ENCODE results near the gene YKT6. TPM values are rescaled to one million over a fixed set of nuclear protein-coding genes. Genes with fewer than 3 reads are reported as not detected.
"Not testable (repeated sequence)": the region's sequence is repeated elsewhere in the genome, so short reads cannot be mapped to it uniquely, and the experiment has no call there.

The YKT6 gene
- polyA plus RNA-seq, 1 donor, result 65.6 TPM

GRCh38 chr7:44171901-44172300, 28.9 kb upstream of the YKT6 start:
- H3K36me3 ChIP-seq (ENCODE audit: control insufficient read depth, insufficient read depth, low read length), result not testable (repeated sequence)
- WGBS (ENCODE audit: insufficient coverage, low lambda C conversion rate), result 100% methylated on average over 1 of the region's 9 CpGs
- peaks cover 16% of the 10 kb centered on the region for H3K27me3 ChIP-seq (ENCODE audit: control insufficient read depth, insufficient read depth, low read length)

GRCh38 chr7:44172352-44172751, 28.4 kb upstream of the YKT6 start:
- Histone ChIP-seq H3K9me3 (ENCODE audit: control insufficient read depth, low read depth, low read length) (no peaks in the 10 kb centered on the region), H3K4me3 (ENCODE audit: low read length) (no peak overlapping the region), H3K27ac (ENCODE audit: low read length) (no peak overlapping the region), H3K27me3 (ENCODE audit: control insufficient read depth, insufficient read depth, low read length) (peaks cover 18% of the 10 kb centered on the region), H3K4me1 (ENCODE audit: control insufficient read depth, insufficient read depth, low read length) (no peaks in the 10 kb centered on the region), H3K36me3 (ENCODE audit: control insufficient read depth, insufficient read depth, low read length) (no peaks in the 10 kb centered on the region)
- no peak for DNase-seq

More at GRCh38 chr7:44171901-44172300, 28.9 kb upstream of the YKT6 start:
- DNase-seq; H3K9me3 ChIP-seq (ENCODE audit: control insufficient read depth, low read depth, low read length); H3K4me3 ChIP-seq (ENCODE audit: low read length); H3K27ac ChIP-seq (ENCODE audit: low read length); H3K4me1 ChIP-seq (ENCODE audit: control insufficient read depth, insufficient read depth, low read length): not testable (repeated sequence)

GRCh38 chr7:44172803-44173424, 27.9 kb upstream of the YKT6 start:
- no peak for DNase-seq
- no peaks in the 10 kb centered on the region for H3K9me3 ChIP-seq (ENCODE audit: control insufficient read depth, low read depth, low read length)
- no peaks in the 10 kb centered on the region for H3K36me3 ChIP-seq (ENCODE audit: control insufficient read depth, insufficient read depth, low read length)
- H3K27ac ChIP-seq (ENCODE audit: low read length), result no peak overlapping the region
- H3K4me3 ChIP-seq (ENCODE audit: low read length), result no peak overlapping the region
- H3K4me1 ChIP-seq (ENCODE audit: control insufficient read depth, insufficient read depth, low read length), result no peaks in the 10 kb centered on the region
- peaks cover 18% of the 10 kb centered on the region for H3K27me3 ChIP-seq (ENCODE audit: control insufficient read depth, insufficient read depth, low read length)
- WGBS (ENCODE audit: insufficient coverage, low lambda C conversion rate), result no CpG with 5 or more reads among the region's 6 CpGs

- H3K4me3 ChIP-seq (ENCODE audit: low read length), result no peak overlapping the region
- no peak for DNase-seq
- H3K4me1 ChIP-seq (ENCODE audit: control insufficient read depth, insufficient read depth, low read length), result no peaks in the 10 kb centered on the region
- WGBS (ENCODE audit: insufficient coverage, low lambda C conversion rate), result no CpG with 5 or more reads among the region's 3 CpGs
- peaks cover 18% of the 10 kb centered on the region for H3K27me3 ChIP-seq (ENCODE audit: control insufficient read depth, insufficient read depth, low read length)
- H3K36me3 ChIP-seq (ENCODE audit: control insufficient read depth, insufficient read depth, low read length), result no peaks in the 10 kb centered on the region
- H3K27ac ChIP-seq (ENCODE audit: low read length), result no peak overlapping the region
- no peaks in the 10 kb centered on the region for H3K9me3 ChIP-seq (ENCODE audit: control insufficient read depth, low read depth, low read length)
Measured at GRCh38 chr7:44173911-44174693, 26.7 kb upstream of the YKT6 start.

GRCh38 chr7:44174694-44174948, 26.2 kb upstream of the YKT6 start:
- H3K27me3 ChIP-seq (ENCODE audit: control insufficient read depth, insufficient read depth, low read length), result peaks cover 18% of the 10 kb centered on the region
- H3K27ac ChIP-seq (ENCODE audit: low read length); H3K36me3 ChIP-seq (ENCODE audit: control insufficient read depth, insufficient read depth, low read length); H3K4me1 ChIP-seq (ENCODE audit: control insufficient read depth, insufficient read depth, low read length); H3K4me3 ChIP-seq (ENCODE audit: low read length); DNase-seq; H3K9me3 ChIP-seq (ENCODE audit: control insufficient read depth, low read depth, low read length): not testable (repeated sequence)
- WGBS (ENCODE audit: insufficient coverage, low lambda C conversion rate), result no CpG with 5 or more reads among the region's 1 CpG

GRCh38 chr7:44175730-44176129, 25.0 kb upstream of the YKT6 start:
- Histone ChIP-seq H3K27me3 (ENCODE audit: control insufficient read depth, insufficient read depth, low read length) (peaks cover 18% of the 10 kb centered on the region), H3K4me1 (ENCODE audit: control insufficient read depth, insufficient read depth, low read length) (no peaks in the 10 kb centered on the region), H3K9me3 (ENCODE audit: control insufficient read depth, low read depth, low read length) (no peaks in the 10 kb centered on the region), H3K4me3 (ENCODE audit: low read length) (no peak overlapping the region), H3K36me3 (ENCODE audit: control insufficient read depth, insufficient read depth, low read length) (no peaks in the 10 kb centered on the region), H3K27ac (ENCODE audit: low read length) (no peak overlapping the region)
- DNase-seq, result no peak
- WGBS (ENCODE audit: insufficient coverage, low lambda C conversion rate), result no CpG with 5 or more reads among the region's 3 CpGs

- Histone ChIP-seq H3K9me3 (ENCODE audit: control insufficient read depth, low read depth, low read length) (no peaks in the 10 kb centered on the region), H3K27me3 (ENCODE audit: control insufficient read depth, insufficient read depth, low read length) (peaks cover 20% of the 10 kb centered on the region), H3K36me3 (ENCODE audit: control insufficient read depth, insufficient read depth, low read length) (no peaks in the 10 kb centered on the region), H3K4me1 (ENCODE audit: control insufficient read depth, insufficient read depth, low read length) (no peaks in the 10 kb centered on the region), H3K4me3 (ENCODE audit: low read length) (no peak overlapping the region), H3K27ac (ENCODE audit: low read length) (no peak overlapping the region)
- no peak for DNase-seq
- no CpG with 5 or more reads among the region's 7 CpGs for WGBS (ENCODE audit: insufficient coverage, low lambda C conversion rate)
Measured at GRCh38 chr7:44176486-44176885, 24.3 kb upstream of the YKT6 start.

- H3K9me3 ChIP-seq (ENCODE audit: control insufficient read depth, low read depth, low read length), result no peaks in the 10 kb centered on the region
- no peak overlapping the region for H3K27ac ChIP-seq (ENCODE audit: low read length)
- DNase-seq, result no peak
- WGBS (ENCODE audit: insufficient coverage, low lambda C conversion rate), result no CpG with 5 or more reads among the region's 4 CpGs
- H3K4me3 ChIP-seq (ENCODE audit: low read length), result no peak overlapping the region
- H3K27me3 ChIP-seq (ENCODE audit: control insufficient read depth, insufficient read depth, low read length), result peaks cover 20% of the 10 kb centered on the region
- H3K36me3 ChIP-seq (ENCODE audit: control insufficient read depth, insufficient read depth, low read length), result no peaks in the 10 kb centered on the region
- no peaks in the 10 kb centered on the region for H3K4me1 ChIP-seq (ENCODE audit: control insufficient read depth, insufficient read depth, low read length)
Measured at GRCh38 chr7:44177570-44178131, 23.1 kb upstream of the YKT6 start.

- Histone ChIP-seq H3K27ac (ENCODE audit: low read length) (no peak overlapping the region), H3K27me3 (ENCODE audit: control insufficient read depth, insufficient read depth, low read length) (peaks cover 14% of the 10 kb centered on the region)
Measured at GRCh38 chr7:44180631-44181030, 20.1 kb upstream of the YKT6 start.

GRCh38 chr7:44182827-44183226, 18.0 kb upstream of the YKT6 start:
- H3K4me1 ChIP-seq (ENCODE audit: control insufficient read depth, insufficient read depth, low read length), result no peaks in the 10 kb centered on the region
- H3K4me3 ChIP-seq (ENCODE audit: low read length), result no peak overlapping the region
- no peaks in the 10 kb centered on the region for H3K36me3 ChIP-seq (ENCODE audit: control insufficient read depth, insufficient read depth, low read length)
- peaks cover 2% of the 10 kb centered on the region for H3K27me3 ChIP-seq (ENCODE audit: control insufficient read depth, insufficient read depth, low read length)
- DNase-seq, result no peak
- H3K9me3 ChIP-seq (ENCODE audit: control insufficient read depth, low read depth, low read length), result no peaks in the 10 kb centered on the region
- H3K27ac ChIP-seq (ENCODE audit: low read length), result no peak overlapping the region
- no CpG with 5 or more reads among the region's 5 CpGs for WGBS (ENCODE audit: insufficient coverage, low lambda C conversion rate)

More at GRCh38 chr7:44180631-44181030, 20.1 kb upstream of the YKT6 start:
- Histone ChIP-seq H3K4me3 (ENCODE audit: low read length) (no peak overlapping the region), H3K4me1 (ENCODE audit: control insufficient read depth, insufficient read depth, low read length) (no peaks in the 10 kb centered on the region), H3K36me3 (ENCODE audit: control insufficient read depth, insufficient read depth, low read length) (no peaks in the 10 kb centered on the region), H3K9me3 (ENCODE audit: control insufficient read depth, low read depth, low read length) (no peaks in the 10 kb centered on the region)
- WGBS (ENCODE audit: insufficient coverage, low lambda C conversion rate), result no CpG with 5 or more reads among the region's 3 CpGs
- no peak for DNase-seq

- Histone ChIP-seq H3K27ac (ENCODE audit: low read length) (no peak overlapping the region), H3K4me1 (ENCODE audit: control insufficient read depth, insufficient read depth, low read length) (no peaks in the 10 kb centered on the region), H3K36me3 (ENCODE audit: control insufficient read depth, insufficient read depth, low read length) (no peaks in the 10 kb centered on the region), H3K27me3 (ENCODE audit: control insufficient read depth, insufficient read depth, low read length) (peaks cover 2% of the 10 kb centered on the region), H3K4me3 (ENCODE audit: low read length) (no peak overlapping the region), H3K9me3 (ENCODE audit: control insufficient read depth, low read depth, low read length) (no peaks in the 10 kb centered on the region)
- DNase-seq, result no peak
- WGBS (ENCODE audit: insufficient coverage, low lambda C conversion rate), result no CpG with 5 or more reads among the region's 2 CpGs
Measured at GRCh38 chr7:44183386-44183785, 17.4 kb upstream of the YKT6 start.

Measured in large intestine (tissue), 3 donors.